ENCODE measurements around the gene CEMP1. TPM values are rescaled to one million over a fixed set of nuclear protein-coding genes. Genes with fewer than 3 reads are reported as not detected.
"Not testable (repeated sequence)": the region's sequence is repeated elsewhere in the genome, so short reads cannot be mapped to it uniquely, and the experiment has no call there.

The CEMP1 gene, protein sequence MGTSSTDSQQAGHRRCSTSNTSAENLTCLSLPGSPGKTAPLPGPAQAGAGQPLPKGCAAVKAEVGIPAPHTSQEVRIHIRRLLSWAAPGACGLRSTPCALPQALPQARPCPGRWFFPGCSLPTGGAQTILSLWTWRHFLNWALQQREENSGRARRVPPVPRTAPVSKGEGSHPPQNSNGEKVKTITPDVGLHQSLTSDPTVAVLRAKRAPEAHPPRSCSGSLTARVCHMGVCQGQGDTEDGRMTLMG
- polyA plus RNA-seq (ENCODE audit: insufficient read length in 4 of 4) = 10 to 100 TPM in 1 of 4 donors, 1 to 10 TPM in 2, not detected in 1; 4.5 to 10.7 (median 7.8) TPM

DNA sequence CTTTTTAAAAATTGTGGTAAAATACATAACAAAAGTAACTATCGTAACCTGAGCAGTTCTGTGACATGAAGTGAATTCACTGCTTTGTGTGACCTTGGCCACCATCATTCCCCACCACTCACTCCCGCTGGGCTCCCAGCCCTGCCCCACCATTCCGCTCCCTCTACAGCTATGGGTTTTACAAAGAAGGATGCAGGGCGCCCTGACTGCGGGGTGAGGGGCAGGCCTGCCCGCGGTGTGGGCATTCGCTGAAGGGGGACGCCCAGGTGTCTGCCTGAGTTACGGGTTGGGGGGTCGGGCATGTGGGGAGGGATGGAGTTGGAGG lies at the start of gene CEMP1:
Gene CEMP1, minus strand, starts transcription at position 38 of the 325 bp plus-strand sequence. CDS start 335 bp downstream, outside the sequence.
- DNase-seq (ENCODE audit: low read depth in 4 of 4, low spot score in 3 of 4) = no peak

GRCh38 chr16:2580818-2581217 lies 49.6 kb upstream of the CEMP1 start:
- DNase-seq (ENCODE audit: low read depth in 4 of 4, low spot score in 3 of 4) = not testable (repeated sequence)

GRCh38 chr16:2580143-2580542 lies 48.9 kb upstream of the CEMP1 start:
- not testable (repeated sequence) for DNase-seq (ENCODE audit: low read depth in 4 of 4, low spot score in 3 of 4)

- DNase-seq (ENCODE audit: low read depth in 4 of 4, low spot score in 3 of 4) = not testable (repeated sequence)
Observed at GRCh38 chr16:2578905-2579304, 47.7 kb upstream of the CEMP1 start.

DNA sequence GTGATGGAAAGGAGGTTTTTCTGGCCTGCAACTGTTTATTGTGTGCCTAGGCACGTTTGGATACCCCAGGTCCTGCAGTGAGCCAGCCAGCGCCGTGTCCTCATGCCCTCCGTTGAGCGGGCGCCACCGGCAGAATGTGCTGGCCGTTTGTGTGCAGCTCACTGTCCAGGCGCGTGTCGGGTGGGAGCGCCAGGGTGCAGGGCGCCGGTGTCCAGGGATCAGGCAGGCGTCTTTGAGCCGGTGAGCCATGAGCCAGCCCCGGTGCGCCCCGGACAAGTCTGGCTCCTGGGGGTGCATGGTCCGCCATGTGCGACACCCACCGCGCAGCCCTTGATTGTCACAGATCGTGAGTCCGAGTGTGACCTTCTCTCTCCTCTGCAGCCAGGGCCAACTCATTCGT lies 45.8 kb upstream of the CEMP1 start:
- DNase-seq (ENCODE audit: low read depth in 4 of 4, low spot score in 3 of 4) = not testable (repeated sequence)

DNA sequence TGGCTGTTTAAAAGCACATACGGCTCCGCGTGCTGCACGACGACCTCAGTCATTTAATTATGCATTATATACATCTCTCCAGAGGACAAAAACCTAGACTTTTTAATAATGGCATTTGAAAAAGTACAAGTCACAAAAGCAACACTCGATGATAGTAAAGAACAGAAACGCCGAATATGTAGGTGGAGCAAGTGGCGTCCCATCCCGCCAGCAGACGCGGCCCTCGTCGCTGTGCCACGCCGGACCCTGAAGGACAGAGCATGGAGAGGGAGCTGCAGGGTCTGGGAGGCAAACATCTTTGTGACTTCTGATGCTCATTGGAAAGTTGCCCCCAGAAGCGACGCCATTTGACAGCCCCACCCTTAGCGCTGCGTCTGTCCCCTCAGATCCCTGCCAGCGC lies 44.6 kb upstream of the CEMP1 start:
- not testable (repeated sequence) for DNase-seq (ENCODE audit: low read depth in 4 of 4, low spot score in 3 of 4)

GRCh38 chr16:2572704-2573103 lies 41.5 kb upstream of the CEMP1 start:
- not testable (repeated sequence) for DNase-seq (ENCODE audit: low read depth in 4 of 4, low spot score in 3 of 4)

DNA sequence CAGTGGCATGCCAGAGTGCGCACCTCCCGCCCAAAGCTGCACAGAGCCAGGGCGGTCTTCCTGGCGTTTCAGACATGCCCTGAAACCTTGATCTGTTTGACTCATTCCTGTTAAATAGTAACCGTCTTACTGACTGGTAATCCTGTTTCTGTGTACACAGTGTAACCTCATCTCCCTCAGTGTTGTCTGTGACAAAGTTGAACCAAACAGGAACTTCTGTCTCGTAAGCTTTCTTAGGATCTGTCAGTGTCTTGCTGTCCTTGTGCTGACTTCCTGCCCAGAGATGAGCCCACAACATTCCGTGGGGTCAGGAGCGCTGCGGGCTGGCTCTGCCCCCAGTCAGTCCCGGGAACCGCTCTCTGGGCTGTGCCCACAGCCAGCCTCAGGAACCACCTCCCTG lies 37.4 kb upstream of the CEMP1 start:
- DNase-seq (ENCODE audit: low read depth in 4 of 4, low spot score in 3 of 4) = not testable (repeated sequence)

DNA sequence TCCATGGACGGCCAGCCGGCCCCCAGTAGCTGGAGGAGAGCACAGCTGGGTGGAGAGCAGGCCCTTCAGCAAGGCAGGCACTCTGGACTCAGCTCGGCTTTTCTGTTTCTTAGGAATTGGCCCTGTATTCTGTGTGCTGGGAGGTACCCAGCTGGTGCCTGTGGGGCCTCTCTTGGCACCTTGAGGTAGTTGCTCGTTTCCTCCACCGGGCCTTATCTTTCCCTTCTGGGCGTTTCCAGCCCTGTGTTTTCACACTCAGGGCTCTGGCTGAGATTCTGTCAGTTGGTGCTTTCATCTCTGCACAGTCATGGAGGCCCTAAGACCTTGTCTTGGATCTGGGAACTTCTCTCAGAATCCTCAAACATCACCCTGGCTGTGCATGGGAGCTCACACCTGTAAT lies 36.3 kb upstream of the CEMP1 start:
- DNase-seq (ENCODE audit: low read depth in 4 of 4, low spot score in 3 of 4) = not testable (repeated sequence)

GRCh38 chr16:2560798-2561133 lies 29.6 kb upstream of the CEMP1 start:
- DNase-seq (ENCODE audit: low read depth in 4 of 4, low spot score in 3 of 4) = not testable (repeated sequence)

DNA sequence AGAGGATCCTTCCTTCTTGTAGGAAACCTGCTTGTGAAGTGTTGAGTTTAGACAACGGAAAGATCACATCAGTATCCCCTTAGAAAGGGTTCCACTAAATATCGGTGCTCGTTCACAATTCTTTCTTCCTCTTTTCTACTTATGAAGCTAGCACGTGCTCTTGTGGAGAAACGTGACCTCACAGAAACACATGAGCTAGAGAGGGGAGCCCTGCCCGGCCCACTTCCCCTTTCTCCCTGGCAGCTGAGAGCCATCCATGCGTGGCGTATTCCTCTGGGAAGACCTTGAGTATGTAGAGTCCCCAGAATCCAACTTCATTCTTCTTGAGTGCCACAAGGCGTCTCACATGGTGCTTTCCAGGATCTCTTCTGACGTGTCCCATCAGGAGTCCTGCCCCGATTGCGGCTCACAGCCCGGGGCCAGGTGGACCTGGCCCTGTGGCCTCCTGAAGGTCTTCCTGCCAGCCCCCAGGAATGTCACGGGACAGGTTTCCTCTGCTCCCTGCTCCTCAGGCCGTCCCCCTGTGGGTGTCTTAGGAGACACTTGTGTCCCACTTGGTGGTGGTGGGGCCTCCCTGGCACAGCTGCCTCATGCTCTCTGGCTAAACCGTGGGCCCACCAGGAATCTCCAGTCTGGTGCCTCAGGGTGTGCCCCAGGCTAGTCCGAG lies 29.1 kb upstream of the CEMP1 start:
- DNase-seq (ENCODE audit: low read depth in 4 of 4, low spot score in 3 of 4) = not testable (repeated sequence)

DNA sequence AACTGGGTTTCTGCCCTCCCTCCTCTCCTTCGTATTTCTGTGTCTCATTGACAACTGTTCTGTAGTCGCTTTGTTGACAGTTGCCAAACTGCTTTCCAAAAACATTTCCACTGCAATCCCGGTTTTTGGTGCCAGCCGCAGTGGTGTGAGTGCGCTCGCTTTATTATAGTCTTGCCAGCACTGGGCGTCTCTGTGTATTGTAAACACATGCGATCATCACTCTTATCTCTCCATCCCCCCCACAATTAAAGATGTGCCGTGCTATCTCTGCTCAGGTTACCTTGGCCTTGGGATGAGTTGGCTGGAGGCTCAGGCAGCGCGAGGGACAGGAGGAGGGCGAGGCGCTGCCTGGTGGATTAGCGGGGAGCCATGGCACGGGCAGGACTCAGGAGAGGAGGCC lies 25.9 kb upstream of the CEMP1 start:
- not testable (repeated sequence) for DNase-seq (ENCODE audit: low read depth in 4 of 4, low spot score in 3 of 4)

DNA sequence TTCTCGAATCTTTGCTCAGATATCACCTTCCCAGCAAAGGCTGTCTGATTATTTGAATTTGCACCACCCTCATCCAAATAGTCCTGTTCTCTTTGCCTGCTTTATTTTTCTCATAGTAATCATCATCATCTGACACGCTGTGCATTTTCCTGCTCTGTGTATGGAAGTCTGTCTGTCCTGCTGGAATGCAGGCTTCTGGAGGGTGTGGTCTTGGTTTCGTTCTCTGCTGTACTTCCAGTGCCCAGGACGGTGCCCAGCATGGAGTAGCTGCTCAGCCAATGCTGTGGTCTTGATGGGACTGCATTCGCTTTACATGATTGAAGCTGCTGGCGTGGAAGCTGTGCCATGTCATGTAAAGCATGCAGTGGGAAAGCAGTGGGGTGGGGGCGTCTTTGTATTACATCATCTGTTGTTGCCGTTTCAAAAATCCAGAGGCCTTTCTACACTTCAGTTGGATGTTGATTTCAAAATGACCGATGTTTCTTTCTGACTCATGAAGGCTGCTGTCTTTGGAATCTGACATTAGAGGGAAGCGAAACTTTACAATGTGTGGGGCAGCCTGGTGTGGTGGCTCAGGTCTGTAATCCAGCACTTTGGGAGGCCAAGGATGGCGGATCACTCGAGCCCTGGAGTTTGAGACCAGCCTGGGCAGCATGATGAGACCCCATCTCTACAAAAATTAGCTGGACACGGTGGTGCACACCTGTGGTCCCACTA lies 23.7 kb upstream of the CEMP1 start:
- DNase-seq (ENCODE audit: low read depth in 4 of 4, low spot score in 3 of 4) = not testable (repeated sequence)

GRCh38 chr16:2551420-2551889 lies 20.2 kb upstream of the CEMP1 start:
- not testable (repeated sequence) for DNase-seq (ENCODE audit: low read depth in 4 of 4, low spot score in 3 of 4)

- DNase-seq (ENCODE audit: low read depth in 4 of 4, low spot score in 3 of 4) = not testable (repeated sequence)
Observed at GRCh38 chr16:2550283-2550878, 19.2 kb upstream of the CEMP1 start.

GRCh38 chr16:2543771-2544170 lies 12.6 kb upstream of the CEMP1 start:
- DNase-seq (ENCODE audit: low read depth in 4 of 4, low spot score in 3 of 4) = not testable (repeated sequence)

DNA sequence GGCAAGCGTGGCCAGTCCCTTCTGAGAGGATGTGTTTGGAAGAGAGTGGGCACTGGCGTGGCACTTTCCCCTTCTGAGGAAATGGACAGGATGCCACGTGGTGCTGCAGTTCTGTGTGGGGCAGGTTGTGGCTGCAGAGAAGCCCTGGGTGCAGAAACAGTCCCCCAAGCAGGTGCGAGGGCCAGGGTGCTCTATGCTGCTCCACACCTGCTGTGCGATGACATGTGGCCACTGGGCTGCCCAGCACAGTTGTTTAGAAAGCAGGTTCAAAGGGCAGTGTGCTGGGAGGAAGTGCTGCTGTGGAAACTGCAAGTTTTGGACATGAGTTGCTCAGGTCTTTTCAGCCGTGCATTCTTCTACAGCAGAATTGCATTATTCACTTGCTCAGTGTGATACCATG lies 10.2 kb upstream of the CEMP1 start:
- DNase-seq (ENCODE audit: low read depth in 4 of 4, low spot score in 3 of 4) = not testable (repeated sequence)

GRCh38 chr16:2540912-2541311 lies 9.7 kb upstream of the CEMP1 start:
- not testable (repeated sequence) for DNase-seq (ENCODE audit: low read depth in 4 of 4, low spot score in 3 of 4)

DNA sequence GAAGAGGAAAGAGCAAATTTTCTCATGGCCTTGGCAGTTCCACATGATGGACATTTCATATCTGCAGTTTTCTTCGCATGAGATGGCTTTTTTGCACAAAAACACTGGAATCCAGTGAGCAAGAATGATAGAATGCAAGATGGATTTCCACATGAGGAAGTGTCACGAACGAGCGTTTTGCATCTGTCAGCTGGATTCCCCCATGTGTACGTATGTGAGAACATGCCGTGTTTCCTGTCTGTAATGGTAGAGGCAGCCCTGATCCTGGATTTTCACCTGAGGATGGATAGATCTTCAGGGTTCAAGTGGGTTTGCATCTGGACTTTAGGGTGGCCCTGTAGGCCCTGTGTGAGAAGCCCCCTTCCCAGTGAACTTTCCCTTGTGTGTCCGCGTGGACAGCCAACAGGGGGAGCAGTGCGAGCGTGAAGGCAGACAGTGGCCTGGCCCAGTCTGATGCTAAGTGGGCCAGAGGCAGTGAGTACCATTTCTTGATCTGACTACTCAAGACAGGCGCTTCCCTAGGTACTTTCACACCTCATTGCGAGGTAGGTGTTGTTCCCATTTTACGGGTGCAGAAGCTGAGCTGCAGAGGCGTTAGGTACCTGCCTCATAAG lies 8.7 kb upstream of the CEMP1 start:
- not testable (repeated sequence) for DNase-seq (ENCODE audit: low read depth in 4 of 4, low spot score in 3 of 4)

GRCh38 chr16:2539192-2539844 lies 8.1 kb upstream of the CEMP1 start:
- not testable (repeated sequence) for DNase-seq (ENCODE audit: low read depth in 4 of 4, low spot score in 3 of 4)
